ENCODE results near the gene BEGAIN.

BEGAIN gene

GRCh38 chr14:100582496-100583165 is 4.6 kb downstream of the BEGAIN start:
- DNase-seq (ENCODE audit: low read depth, low spot score): no peak

GRCh38 chr14:100581228-100582145 is 5.7 kb downstream of the BEGAIN start:
- DNase-seq (ENCODE audit: low read depth, low spot score): no peak

GRCh38 chr14:100580316-100581227 is 6.6 kb downstream of the BEGAIN start:
- no peak for DNase-seq (ENCODE audit: low read depth, low spot score)

- no peak for DNase-seq (ENCODE audit: low read depth, low spot score)
Observed at GRCh38 chr14:100578552-100578951, 8.7 kb downstream of the BEGAIN start.

GRCh38 chr14:100577986-100578431 is 9.2 kb downstream of the BEGAIN start:
- no peak for DNase-seq (ENCODE audit: low read depth, low spot score)

GRCh38 chr14:100577321-100577985 is 9.8 kb downstream of the BEGAIN start:
- DNase-seq (ENCODE audit: low read depth, low spot score): no peak

- no peak for DNase-seq (ENCODE audit: low read depth, low spot score)
Observed at GRCh38 chr14:100576091-100577085, 10.8 kb downstream of the BEGAIN start.

- no peak for DNase-seq (ENCODE audit: low read depth, low spot score)
Observed at GRCh38 chr14:100575266-100575995, 11.8 kb downstream of the BEGAIN start.

- DNase-seq (ENCODE audit: low read depth, low spot score): no peak
Observed at GRCh38 chr14:100574642-100575031, 12.6 kb downstream of the BEGAIN start.

GRCh38 chr14:100573757-100574641 is 13.2 kb downstream of the BEGAIN start:
- no peak for DNase-seq (ENCODE audit: low read depth, low spot score)

- no peak for DNase-seq (ENCODE audit: low read depth, low spot score)
Observed at GRCh38 chr14:100573002-100573756, 14.0 kb downstream of the BEGAIN start.

GRCh38 chr14:100572543-100572942 is 14.7 kb downstream of the BEGAIN start:
- no peak for DNase-seq (ENCODE audit: low read depth, low spot score)

GRCh38 chr14:100571837-100572236 is 15.4 kb downstream of the BEGAIN start:
- DNase-seq (ENCODE audit: low read depth, low spot score): no peak

GRCh38 chr14:100570726-100571454 is 16.3 kb downstream of the BEGAIN start:
- no peak for DNase-seq (ENCODE audit: low read depth, low spot score)

- no peak for DNase-seq (ENCODE audit: low read depth, low spot score)
Observed at GRCh38 chr14:100569734-100570286, 17.4 kb downstream of the BEGAIN start.

GRCh38 chr14:100568998-100569733 is 18.1 kb downstream of the BEGAIN start:
- no peak for DNase-seq (ENCODE audit: low read depth, low spot score)

Data from ELF-1 (cell line).